Loucy (cell line): ENCODE data around the gene SPNS3.

Experiments
- EZH2phosphoT487 ChIP-seq: fragments of 200-600 bp; IDR thresholded peaks from 2 replicates; pipeline ENCODE4 v1.6.1; 2018; ENCODE audit warnings: antibody characterized with exemption, mild to moderate bottlenecking, moderate library complexity, borderline replicate concordance
- TF ChIP-seq, protein P1 (sequence below): fragments of 200-600 bp; sonication (generic); conservative IDR thresholded peaks from 2 replicates; pipeline ENCODE4 v1.5.1; 2014; ENCODE audit warnings: mild to moderate bottlenecking, antibody characterized with exemption, low read length

GRCh38 chr17:4393806-4394205, 39.9 kb upstream of the SPNS3 start:
- no peak for TF ChIP-seq EZH2phosphoT487
- TF ChIP-seq, protein P1, sequence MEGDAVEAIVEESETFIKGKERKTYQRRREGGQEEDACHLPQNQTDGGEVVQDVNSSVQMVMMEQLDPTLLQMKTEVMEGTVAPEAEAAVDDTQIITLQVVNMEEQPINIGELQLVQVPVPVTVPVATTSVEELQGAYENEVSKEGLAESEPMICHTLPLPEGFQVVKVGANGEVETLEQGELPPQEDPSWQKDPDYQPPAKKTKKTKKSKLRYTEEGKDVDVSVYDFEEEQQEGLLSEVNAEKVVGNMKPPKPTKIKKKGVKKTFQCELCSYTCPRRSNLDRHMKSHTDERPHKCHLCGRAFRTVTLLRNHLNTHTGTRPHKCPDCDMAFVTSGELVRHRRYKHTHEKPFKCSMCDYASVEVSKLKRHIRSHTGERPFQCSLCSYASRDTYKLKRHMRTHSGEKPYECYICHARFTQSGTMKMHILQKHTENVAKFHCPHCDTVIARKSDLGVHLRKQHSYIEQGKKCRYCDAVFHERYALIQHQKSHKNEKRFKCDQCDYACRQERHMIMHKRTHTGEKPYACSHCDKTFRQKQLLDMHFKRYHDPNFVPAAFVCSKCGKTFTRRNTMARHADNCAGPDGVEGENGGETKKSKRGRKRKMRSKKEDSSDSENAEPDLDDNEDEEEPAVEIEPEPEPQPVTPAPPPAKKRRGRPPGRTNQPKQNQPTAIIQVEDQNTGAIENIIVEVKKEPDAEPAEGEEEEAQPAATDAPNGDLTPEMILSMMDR = no peak
